Measurements from ENCODE around the gene LY6G6F.

GRCh38 chr6:31744422-31744821 lies 37.8 kb downstream of the LY6G6F start:
- TF ChIP-seq EZH2 (IDR thresholded peaks at IDR 0.05; ENCODE audit: borderline replicate concordance, low read length) = no peak
- TF ChIP-seq CTCF (IDR thresholded peaks at IDR 0.05; ENCODE audit: low read length) = no peak

Measured in OCI-LY1 (cell line).